KMS-11 (cell line): ENCODE data around the gene DENND1A.

Source experiments
- H2AFZ ChIP-seq: fragments of 200-600 bp; sonication (generic); 2 replicates; pipeline ENCODE4 v1.6.1; 2016; ENCODE audit warnings: antibody characterized with exemption, mixed run types, low read depth
- H3K27ac ChIP-seq: fragments of 200-600 bp; sonication (generic); 2 replicates; pipeline ENCODE4 v1.6.1; 2016; ENCODE audit warnings: mild to moderate bottlenecking, mixed run types
- H3K27me3 ChIP-seq: fragments of 200-600 bp; sonication (generic); 2 replicates; pipeline ENCODE4 v1.6.1; 2017; ENCODE audit warnings: mild to moderate bottlenecking, low read depth, mixed run types, moderate library complexity; ENCODE audit not compliant: insufficient read depth
- H3K36me3 ChIP-seq: fragments of 200-600 bp; sonication (generic); 2 replicates; pipeline ENCODE4 v1.6.1; 2017; ENCODE audit warnings: mild to moderate bottlenecking, mixed run types; ENCODE audit not compliant: insufficient read depth
- H3K4me1 ChIP-seq: fragments of 200-600 bp; sonication (generic); 2 replicates; pipeline ENCODE4 v1.6.1; 2016; ENCODE audit warnings: mild to moderate bottlenecking, low read depth, mixed run types; ENCODE audit not compliant: poor library complexity, severe bottlenecking
- H3K4me2 ChIP-seq: fragments of 200-600 bp; sonication (generic); 2 replicates; pipeline ENCODE4 v1.7.0; 2016; ENCODE audit warnings: mild to moderate bottlenecking, mixed run types
- H3K4me3 ChIP-seq: fragments of 200-600 bp; sonication (generic); IDR thresholded peaks from 2 replicates; pipeline ENCODE4 v1.6.1; 2017; ENCODE audit warnings: low read depth, low read length, mixed read lengths; ENCODE audit not compliant: insufficient read depth
- H3K79me2 ChIP-seq: fragments of 200-600 bp; sonication (generic); 2 replicates; pipeline ENCODE4 v1.6.1; 2016; ENCODE audit warnings: low read depth, mixed run types; ENCODE audit not compliant: insufficient read depth
- H3K9ac ChIP-seq: fragments of 200-600 bp; sonication (generic); 2 replicates; pipeline ENCODE4 v1.6.1; 2016; ENCODE audit warnings: mild to moderate bottlenecking, mixed run types
- H4K20me1 ChIP-seq: fragments of 200-600 bp; sonication (generic); 2 replicates; pipeline ENCODE4 v1.6.1; 2016; ENCODE audit warnings: mild to moderate bottlenecking, mixed run types; ENCODE audit not compliant: insufficient read depth
- TF ChIP-seq, protein P1 (sequence below): fragments of 200-600 bp; sonication (generic); conservative IDR thresholded peaks from 2 replicates; pipeline ENCODE4 v1.6.1; 2017; ENCODE audit warnings: low read depth, mild to moderate bottlenecking, antibody characterized with exemption, low read length, moderate library complexity, mixed read lengths

The DENND1A gene

DNA sequence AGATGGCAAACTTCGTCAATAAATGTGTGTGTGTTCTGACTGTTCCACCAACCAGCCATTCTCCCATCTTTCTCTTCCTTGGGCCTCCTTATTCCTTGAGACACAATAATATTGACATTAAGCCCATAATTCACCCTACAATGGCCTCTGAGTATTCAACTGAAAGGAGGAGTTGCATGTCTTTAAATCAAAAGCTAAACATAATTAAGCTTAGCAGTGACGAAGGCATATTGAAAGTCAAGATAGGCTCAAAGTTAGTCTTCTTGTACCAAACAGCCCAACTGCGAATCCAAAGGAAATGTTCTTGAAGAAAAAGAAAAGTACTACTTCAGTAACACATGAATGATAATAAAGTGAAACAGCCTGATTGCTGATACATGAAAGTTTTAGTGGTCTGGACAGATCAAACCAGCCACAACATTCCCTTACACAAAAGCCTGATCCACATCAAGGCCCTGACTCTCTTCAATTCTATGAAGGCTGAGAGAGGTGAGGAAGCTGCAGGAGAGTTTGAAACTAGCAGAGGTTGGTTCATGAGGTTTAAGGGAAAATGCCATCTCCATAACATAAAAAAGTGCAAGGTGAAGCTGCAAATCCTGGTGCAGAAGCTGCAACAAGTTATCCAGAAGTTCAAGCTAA lies 81.4 kb downstream of the DENND1A start:
- Histone ChIP-seq H3K27me3 (no peaks in the 10 kb centered on the region), H3K36me3 (no peaks in the 10 kb centered on the region), H4K20me1 (no peaks in the 10 kb centered on the region), H3K4me3 (no peak overlapping the region), H3K4me2 (no peak overlapping the region), H3K79me2 (no peaks in the 10 kb centered on the region), H3K4me1 (peaks cover 15% of the 10 kb centered on the region), H3K9ac (no peak overlapping the region), H2AFZ (no peak overlapping the region), H3K27ac (no peak overlapping the region)
- TF ChIP-seq, protein P1, sequence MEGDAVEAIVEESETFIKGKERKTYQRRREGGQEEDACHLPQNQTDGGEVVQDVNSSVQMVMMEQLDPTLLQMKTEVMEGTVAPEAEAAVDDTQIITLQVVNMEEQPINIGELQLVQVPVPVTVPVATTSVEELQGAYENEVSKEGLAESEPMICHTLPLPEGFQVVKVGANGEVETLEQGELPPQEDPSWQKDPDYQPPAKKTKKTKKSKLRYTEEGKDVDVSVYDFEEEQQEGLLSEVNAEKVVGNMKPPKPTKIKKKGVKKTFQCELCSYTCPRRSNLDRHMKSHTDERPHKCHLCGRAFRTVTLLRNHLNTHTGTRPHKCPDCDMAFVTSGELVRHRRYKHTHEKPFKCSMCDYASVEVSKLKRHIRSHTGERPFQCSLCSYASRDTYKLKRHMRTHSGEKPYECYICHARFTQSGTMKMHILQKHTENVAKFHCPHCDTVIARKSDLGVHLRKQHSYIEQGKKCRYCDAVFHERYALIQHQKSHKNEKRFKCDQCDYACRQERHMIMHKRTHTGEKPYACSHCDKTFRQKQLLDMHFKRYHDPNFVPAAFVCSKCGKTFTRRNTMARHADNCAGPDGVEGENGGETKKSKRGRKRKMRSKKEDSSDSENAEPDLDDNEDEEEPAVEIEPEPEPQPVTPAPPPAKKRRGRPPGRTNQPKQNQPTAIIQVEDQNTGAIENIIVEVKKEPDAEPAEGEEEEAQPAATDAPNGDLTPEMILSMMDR = no peak

DNA sequence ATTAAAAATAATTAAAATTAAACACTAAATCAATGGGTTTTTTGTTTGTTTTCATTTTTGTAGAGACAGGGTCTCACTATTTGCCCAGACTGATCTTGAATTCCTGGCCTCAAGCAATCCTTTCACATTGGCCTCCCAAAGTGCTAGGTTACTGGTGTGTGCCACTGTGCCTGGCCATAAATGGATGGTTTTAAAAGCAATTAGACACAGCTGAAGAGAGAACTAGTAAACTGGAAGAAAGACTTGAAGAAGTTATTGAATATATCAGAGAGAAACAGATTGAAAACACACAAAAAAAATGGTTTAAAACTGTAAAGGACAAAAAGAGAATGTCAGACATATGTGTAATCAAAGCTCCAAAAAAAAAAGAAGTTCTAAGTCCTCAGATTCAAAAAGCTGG lies 83.0 kb downstream of the DENND1A start:
- Histone ChIP-seq H2AFZ (no peak overlapping the region), H3K36me3 (no peaks in the 10 kb centered on the region), H3K27me3 (no peaks in the 10 kb centered on the region), H3K4me3 (no peak overlapping the region), H4K20me1 (no peaks in the 10 kb centered on the region), H3K9ac (no peak overlapping the region), H3K4me1 (peaks cover 15% of the 10 kb centered on the region), H3K4me2 (no peak overlapping the region), H3K79me2 (0 out of 2 replicates have a peak, but pooled peaks cover 6% of the 10 kb centered on the region), H3K27ac (no peak overlapping the region)
- TF ChIP-seq, protein P1 = no peak

DNA sequence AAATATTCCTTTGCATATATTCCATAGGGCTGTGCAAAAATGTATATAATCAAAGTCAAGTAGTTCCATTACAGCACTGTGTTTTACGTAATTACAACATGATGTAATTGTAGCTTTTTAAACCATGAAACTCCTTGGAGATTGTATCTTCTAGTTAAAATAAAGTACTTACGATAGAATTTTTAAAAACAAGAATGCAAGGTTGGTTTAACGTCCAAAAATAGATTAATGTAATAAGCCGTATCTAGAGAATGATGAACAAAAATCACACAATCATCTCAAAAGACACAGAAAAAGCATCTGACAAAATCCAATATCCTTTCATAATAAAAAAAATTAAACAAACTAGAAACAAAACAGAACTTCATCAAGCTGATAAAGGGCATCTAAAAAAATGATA lies 86.2 kb downstream of the DENND1A start:
- H4K20me1 ChIP-seq = no peaks in the 10 kb centered on the region
- H3K79me2 ChIP-seq = 0 out of 2 replicates have a peak, but pooled peaks cover 6% of the 10 kb centered on the region
- H3K4me3 ChIP-seq = no peak overlapping the region
- no peak overlapping the region for H3K27ac ChIP-seq
- H2AFZ ChIP-seq = no peak overlapping the region
- H3K4me1 ChIP-seq = peaks cover 5% of the 10 kb centered on the region
- no peaks in the 10 kb centered on the region for H3K27me3 ChIP-seq
- TF ChIP-seq, protein P1 = no peak
- H3K36me3 ChIP-seq = no peaks in the 10 kb centered on the region
- no peak overlapping the region for H3K4me2 ChIP-seq
- no peak overlapping the region for H3K9ac ChIP-seq

DNA sequence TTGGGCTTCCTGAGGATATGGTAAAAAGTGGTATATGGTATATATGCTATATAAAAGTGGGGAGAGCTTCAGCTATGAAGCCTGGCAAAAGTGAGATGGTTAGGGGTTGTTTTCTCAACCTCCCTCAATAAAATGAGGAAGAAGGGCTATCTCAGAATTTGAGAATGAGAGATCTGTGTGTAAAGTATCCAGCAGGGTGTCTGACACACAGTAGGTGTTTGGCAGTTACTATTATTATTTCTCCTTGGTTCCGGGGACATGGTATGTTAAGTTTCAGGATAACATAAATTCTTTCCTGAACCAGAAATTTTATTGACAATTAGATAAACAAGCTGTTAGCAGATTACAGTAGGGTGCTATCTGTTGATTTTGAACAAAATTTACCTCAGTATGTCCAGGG lies 94.1 kb downstream of the DENND1A start:
- Histone ChIP-seq H4K20me1 (no peaks in the 10 kb centered on the region), H3K9ac (no peak overlapping the region), H2AFZ (no peak overlapping the region), H3K27ac (no peak overlapping the region), H3K36me3 (no peaks in the 10 kb centered on the region), H3K4me2 (peak overlapping the region; percentile 15; the same call in 1 of the 2 replicates), H3K27me3 (no peaks in the 10 kb centered on the region), H3K79me2 (no peaks in the 10 kb centered on the region), H3K4me3 (no peak overlapping the region), H3K4me1 (peaks cover 13% of the 10 kb centered on the region)
- TF ChIP-seq, protein P1 = no peak
